ENCODE data around the gene NACA2.

- TF ChIP-seq CTCF (conservative IDR thresholded peaks at IDR 0.05; ENCODE audit: low read length) = no peak
- no peak for TF ChIP-seq EZH2phosphoT487 (IDR thresholded peaks at IDR 0.05; ENCODE audit: borderline replicate concordance)
Measured at GRCh38 chr17:61593426-61593825, 2.4 kb upstream of the NACA2 start.

All from Loucy (cell line).